ENCODE data around the gene SH3RF3.

Gene SH3RF3

DNA sequence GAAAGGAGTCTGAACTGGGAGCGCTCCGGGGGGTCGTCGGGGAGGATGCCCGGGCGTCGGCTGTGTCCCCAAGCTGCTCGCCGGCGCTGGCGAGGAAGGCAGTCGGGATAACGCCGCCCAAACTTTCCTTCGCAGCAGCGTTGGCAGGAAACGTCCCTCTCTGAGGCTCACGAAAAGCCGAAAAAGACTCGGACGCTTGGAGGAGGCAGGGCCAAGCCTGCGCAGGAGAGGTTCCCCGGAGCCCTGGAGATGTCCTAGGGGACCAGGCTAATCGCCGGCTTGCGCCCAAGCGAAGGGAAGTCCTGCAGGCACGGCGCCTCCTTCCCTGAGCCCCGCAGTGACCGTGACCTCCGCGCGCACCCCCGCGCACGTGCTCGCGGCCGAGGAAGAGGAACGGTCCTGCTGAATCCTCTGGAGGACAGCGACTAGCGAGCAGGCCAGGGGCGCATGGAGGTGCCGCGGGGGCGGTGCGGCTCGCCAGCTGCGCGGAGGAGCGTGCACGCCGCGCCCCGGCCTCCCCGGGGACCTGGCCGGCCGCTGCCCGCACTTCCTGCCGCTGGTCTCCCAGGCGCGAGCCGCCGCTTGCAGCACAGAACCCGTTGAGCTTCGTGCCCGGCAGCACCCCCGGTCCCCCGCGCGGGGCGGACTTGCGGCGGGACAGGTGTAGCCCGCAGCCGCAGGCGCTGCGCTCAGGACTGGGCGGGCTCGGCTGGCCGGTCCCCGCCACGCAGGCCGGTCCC is at the start of gene SH3RF3:
Gene SH3RF3, plus strand, starts transcription at position 590 of the 740 bp plus-strand sequence.
- no peaks in the 10 kb centered on the region for H3K27me3 ChIP-seq (ENCODE audit: insufficient read depth, low read depth)
- peak within 1 kb of the TSS; percentile 51; the same call in 1 of the 2 replicates for H3K4me2 ChIP-seq
- peak within 1 kb of the TSS; percentile 47; the same call in 1 of the 2 replicates for H3K9ac ChIP-seq
- TF ChIP-seq CTCF (conservative IDR thresholded peaks at IDR 0.05; ENCODE audit: low read depth, low read length) = no peak
- H3K4me1 ChIP-seq (ENCODE audit: low read depth, poor library complexity, severe bottlenecking) = no peaks in the 10 kb centered on the region
- H4K20me1 ChIP-seq (ENCODE audit: insufficient read depth) = no peaks in the 10 kb centered on the region
- no peaks in the 10 kb centered on the region for H3K36me3 ChIP-seq (ENCODE audit: insufficient read depth)
- peaks cover 10% of the 10 kb centered on the region; the same call in 1 of the 2 replicates for H3K79me2 ChIP-seq (ENCODE audit: insufficient read depth, low read depth)
- no peak within 1 kb of the TSS for H3K27ac ChIP-seq
- no peak within 1 kb of the TSS for H3K4me3 ChIP-seq (IDR thresholded peaks at IDR 0.05; ENCODE audit: insufficient read depth, low read depth, low read length)
- H2AFZ ChIP-seq (ENCODE audit: low read depth) = peak within 1 kb of the TSS; percentile 67

- Histone ChIP-seq H3K4me3 (IDR thresholded peaks at IDR 0.05; ENCODE audit: insufficient read depth, low read depth, low read length) (no peak overlapping the region), H4K20me1 (ENCODE audit: insufficient read depth) (no peaks in the 10 kb centered on the region), H3K9ac (no peak overlapping the region), H3K4me2 (no peak overlapping the region), H3K79me2 (ENCODE audit: insufficient read depth, low read depth) (no peaks in the 10 kb centered on the region), H3K4me1 (ENCODE audit: low read depth, poor library complexity, severe bottlenecking) (no peaks in the 10 kb centered on the region), H3K36me3 (ENCODE audit: insufficient read depth) (no peaks in the 10 kb centered on the region), H2AFZ (ENCODE audit: low read depth) (no peak overlapping the region), H3K27ac (no peak overlapping the region), H3K27me3 (ENCODE audit: insufficient read depth, low read depth) (no peaks in the 10 kb centered on the region)
- TF ChIP-seq CTCF (conservative IDR thresholded peaks at IDR 0.05; ENCODE audit: low read depth, low read length) = no peak
These were observed 49.4 kb upstream of the SH3RF3 start for GRCh38 chr2:109079590-109079989.

- Histone ChIP-seq H3K79me2 (ENCODE audit: insufficient read depth, low read depth) (no peaks in the 10 kb centered on the region), H2AFZ (ENCODE audit: low read depth) (no peak overlapping the region), H4K20me1 (ENCODE audit: insufficient read depth) (no peaks in the 10 kb centered on the region), H3K4me2 (no peak overlapping the region), H3K36me3 (ENCODE audit: insufficient read depth) (no peaks in the 10 kb centered on the region), H3K9ac (no peak overlapping the region), H3K27me3 (ENCODE audit: insufficient read depth, low read depth) (no peaks in the 10 kb centered on the region), H3K4me1 (ENCODE audit: low read depth, poor library complexity, severe bottlenecking) (no peaks in the 10 kb centered on the region), H3K27ac (no peak overlapping the region), H3K4me3 (IDR thresholded peaks at IDR 0.05; ENCODE audit: insufficient read depth, low read depth, low read length) (no peak overlapping the region)
- TF ChIP-seq CTCF (conservative IDR thresholded peaks at IDR 0.05; ENCODE audit: low read depth, low read length) = no peak
These were observed 48.9 kb upstream of the SH3RF3 start for GRCh38 chr2:109080109-109080508.

DNA sequence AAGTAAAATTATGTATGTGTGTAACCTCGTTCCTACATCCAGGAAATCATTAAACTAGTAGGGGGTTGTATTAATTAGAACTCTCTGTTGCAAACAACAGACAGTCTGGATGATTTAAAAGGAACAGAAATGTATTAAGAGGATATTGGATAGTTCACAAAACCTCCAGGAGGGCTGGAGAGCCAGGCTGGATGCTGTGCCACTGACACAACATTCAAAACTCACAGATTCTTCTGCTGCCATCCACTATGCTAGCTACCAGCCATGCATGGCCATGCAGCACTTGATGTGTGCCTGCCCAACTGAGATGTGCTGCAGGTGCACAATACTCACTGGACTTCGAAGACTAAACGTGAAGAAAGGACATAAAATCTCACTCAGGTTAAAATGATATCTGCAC is 48.2 kb upstream of the SH3RF3 start:
- Histone ChIP-seq H3K4me1 (ENCODE audit: low read depth, poor library complexity, severe bottlenecking) (no peaks in the 10 kb centered on the region), H3K79me2 (ENCODE audit: insufficient read depth, low read depth) (no peaks in the 10 kb centered on the region), H3K4me3 (IDR thresholded peaks at IDR 0.05; ENCODE audit: insufficient read depth, low read depth, low read length) (no peak overlapping the region), H3K27ac (no peak overlapping the region), H4K20me1 (ENCODE audit: insufficient read depth) (no peaks in the 10 kb centered on the region), H2AFZ (ENCODE audit: low read depth) (no peak overlapping the region), H3K4me2 (no peak overlapping the region), H3K27me3 (ENCODE audit: insufficient read depth, low read depth) (no peaks in the 10 kb centered on the region), H3K36me3 (ENCODE audit: insufficient read depth) (no peaks in the 10 kb centered on the region), H3K9ac (no peak overlapping the region)
- no peak for TF ChIP-seq CTCF (conservative IDR thresholded peaks at IDR 0.05; ENCODE audit: low read depth, low read length)

Measured in KMS-11 (cell line).